ENCODE measurements around the gene TXN2. TPM values are rescaled to one million over a fixed set of nuclear protein-coding genes. Genes with fewer than 3 reads are reported as not detected.

Gene TXN2
- total RNA-seq, 1 donor from 2014 or later = 14.3 TPM

GRCh38 chr22:36486619-36487384 is 5.4 kb upstream of the TXN2 start:
- DNase-seq = no peak

- DNase-seq = no peak
Measured at GRCh38 chr22:36480941-36481392, 473 bp downstream of the TXN2 start.

- no peak for DNase-seq
Measured at GRCh38 chr22:36478966-36479365, 2.5 kb downstream of the TXN2 start.

- DNase-seq = no peak
Measured at GRCh38 chr22:36475341-36475740, 6.1 kb downstream of the TXN2 start.

GRCh38 chr22:36472689-36473088 is 8.8 kb downstream of the TXN2 start:
- DNase-seq = no peak

- DNase-seq = no peak
Measured at GRCh38 chr22:36471341-36471821, 10.1 kb downstream of the TXN2 start.

GRCh38 chr22:36470994-36471331 is 10.5 kb downstream of the TXN2 start:
- no peak for DNase-seq

GRCh38 chr22:36470162-36470993 is 11.1 kb downstream of the TXN2 start:
- DNase-seq = peak; percentile 86

GRCh38 chr22:36469094-36469710 is 12.2 kb downstream of the TXN2 start:
- DNase-seq = no peak

- DNase-seq = no peak
Measured at GRCh38 chr22:36467946-36468345, 13.5 kb downstream of the TXN2 start.

- DNase-seq = no peak
Measured at GRCh38 chr22:36467042-36467810, 14.2 kb downstream of the TXN2 start.

GRCh38 chr22:36466258-36466657 is 15.2 kb downstream of the TXN2 start:
- DNase-seq = no peak

- DNase-seq = no peak
Measured at GRCh38 chr22:36465232-36466021, 16.0 kb downstream of the TXN2 start.

- DNase-seq = no peak
Measured at GRCh38 chr22:36464715-36465231, 16.7 kb downstream of the TXN2 start.

GRCh38 chr22:36463783-36464184 is 17.7 kb downstream of the TXN2 start:
- DNase-seq = no peak

GRCh38 chr22:36461665-36462649 is 19.5 kb downstream of the TXN2 start:
- DNase-seq = no peak

GRCh38 chr22:36460202-36460601 is 21.2 kb downstream of the TXN2 start:
- DNase-seq = no peak

GRCh38 chr22:36457688-36458450 is 23.6 kb downstream of the TXN2 start:
- no peak for DNase-seq

- DNase-seq = no peak
Measured at GRCh38 chr22:36456464-36456845, 25.0 kb downstream of the TXN2 start.
